Measurements from ENCODE around the gene AJUBA.
"Not testable (repeated sequence)": the region's sequence is repeated elsewhere in the genome, so short reads cannot be mapped to it uniquely, and the experiment has no call there.

The AJUBA gene

GRCh38 chr14:23006188-23006534 lies 23.8 kb upstream of the AJUBA start:
- DNase-seq (ENCODE audit: low read depth): no peak

DNA sequence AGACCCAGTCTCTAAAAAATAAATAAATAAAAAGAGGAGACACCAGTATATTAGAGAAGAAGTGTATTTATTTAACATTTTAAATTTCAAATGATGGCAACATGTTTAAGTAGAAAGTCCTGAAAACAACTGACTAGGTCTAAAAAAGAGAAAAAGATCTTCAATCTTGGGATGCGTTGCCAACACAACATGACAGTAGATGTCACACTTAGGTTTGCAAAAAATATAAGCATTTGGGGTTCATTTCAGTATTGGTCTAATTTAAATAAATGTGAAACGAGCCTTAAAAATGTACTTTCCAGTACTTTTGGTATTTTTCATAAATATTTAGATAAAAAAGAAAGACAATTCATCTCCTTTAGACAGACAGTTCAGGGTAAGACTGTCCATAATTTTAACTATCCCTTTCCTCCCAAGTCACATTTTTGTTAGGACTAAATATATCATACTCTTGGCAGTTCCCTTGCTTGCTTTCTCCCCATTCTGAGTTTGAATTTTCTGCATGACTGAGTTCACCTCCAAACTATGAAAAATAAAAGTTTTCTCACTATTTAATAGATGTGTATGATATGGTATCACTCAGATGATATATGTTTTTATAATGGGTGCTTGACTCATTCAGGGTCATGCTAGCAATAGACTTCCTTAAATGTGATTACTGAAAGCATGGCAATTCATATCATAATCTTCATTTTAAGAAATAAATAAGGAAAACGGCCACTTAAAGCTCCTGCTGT lies 23.3 kb upstream of the AJUBA start:
- no peak for DNase-seq (ENCODE audit: low read depth)

DNA sequence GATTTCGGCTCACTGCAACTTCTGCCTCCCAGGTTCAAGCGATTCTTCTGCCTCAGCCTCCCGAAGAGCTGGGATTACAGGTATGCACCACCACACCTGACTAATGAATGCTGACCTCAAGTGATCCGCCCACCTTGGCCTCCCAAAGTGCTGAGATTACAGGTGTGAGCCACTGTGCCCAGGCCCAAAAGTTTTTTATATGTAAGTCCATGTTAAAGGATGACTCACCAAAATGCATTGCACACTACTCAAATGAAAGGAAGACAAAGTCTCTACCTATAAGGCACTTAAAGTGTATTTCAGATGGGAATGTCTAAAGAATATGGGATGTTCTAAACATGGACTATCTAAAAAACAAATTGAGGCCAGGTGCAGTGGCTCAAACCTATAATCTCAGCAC lies 21.9 kb upstream of the AJUBA start:
- not testable (repeated sequence) for DNase-seq (ENCODE audit: low read depth)

- DNase-seq (ENCODE audit: low read depth): no peak
Measured at GRCh38 chr14:23002592-23002991, 20.2 kb upstream of the AJUBA start.

- DNase-seq (ENCODE audit: low read depth): no peak
Measured at GRCh38 chr14:23000860-23001259, 18.5 kb upstream of the AJUBA start.

- DNase-seq (ENCODE audit: low read depth): no peak
Measured at GRCh38 chr14:22998329-22999012, 16.1 kb upstream of the AJUBA start.

DNA sequence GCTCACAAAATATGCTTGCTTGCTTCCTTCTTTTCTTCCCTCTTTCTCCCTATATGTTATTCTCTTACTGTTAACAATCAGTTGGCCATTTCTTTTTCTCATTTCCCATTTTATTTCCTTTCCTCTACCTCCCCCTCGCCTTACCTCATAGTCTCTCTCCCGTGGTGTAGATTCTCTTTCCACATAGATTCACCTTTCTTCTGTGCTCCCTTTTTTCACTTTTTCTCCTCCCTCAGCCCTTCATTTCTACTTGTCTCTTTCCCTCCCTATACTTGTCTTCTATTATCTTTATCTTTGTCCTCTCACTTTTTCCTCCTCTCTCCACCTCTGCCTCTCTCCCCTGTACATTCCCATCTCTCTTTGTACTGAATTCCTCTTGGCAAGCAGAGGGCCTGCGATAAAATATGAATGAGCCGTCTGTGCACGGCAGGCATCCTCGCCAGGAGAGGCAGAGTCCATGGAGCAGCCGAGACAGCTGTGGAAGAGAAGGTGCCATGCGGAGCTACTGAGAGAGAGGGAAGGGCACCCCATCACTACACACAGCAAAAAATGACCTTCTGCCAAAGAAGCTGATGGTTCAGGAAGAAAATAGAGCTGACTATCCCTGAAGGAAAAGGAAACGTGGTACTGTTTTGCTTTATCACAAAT lies 15.4 kb upstream of the AJUBA start:
- no peak for DNase-seq (ENCODE audit: low read depth)

DNA sequence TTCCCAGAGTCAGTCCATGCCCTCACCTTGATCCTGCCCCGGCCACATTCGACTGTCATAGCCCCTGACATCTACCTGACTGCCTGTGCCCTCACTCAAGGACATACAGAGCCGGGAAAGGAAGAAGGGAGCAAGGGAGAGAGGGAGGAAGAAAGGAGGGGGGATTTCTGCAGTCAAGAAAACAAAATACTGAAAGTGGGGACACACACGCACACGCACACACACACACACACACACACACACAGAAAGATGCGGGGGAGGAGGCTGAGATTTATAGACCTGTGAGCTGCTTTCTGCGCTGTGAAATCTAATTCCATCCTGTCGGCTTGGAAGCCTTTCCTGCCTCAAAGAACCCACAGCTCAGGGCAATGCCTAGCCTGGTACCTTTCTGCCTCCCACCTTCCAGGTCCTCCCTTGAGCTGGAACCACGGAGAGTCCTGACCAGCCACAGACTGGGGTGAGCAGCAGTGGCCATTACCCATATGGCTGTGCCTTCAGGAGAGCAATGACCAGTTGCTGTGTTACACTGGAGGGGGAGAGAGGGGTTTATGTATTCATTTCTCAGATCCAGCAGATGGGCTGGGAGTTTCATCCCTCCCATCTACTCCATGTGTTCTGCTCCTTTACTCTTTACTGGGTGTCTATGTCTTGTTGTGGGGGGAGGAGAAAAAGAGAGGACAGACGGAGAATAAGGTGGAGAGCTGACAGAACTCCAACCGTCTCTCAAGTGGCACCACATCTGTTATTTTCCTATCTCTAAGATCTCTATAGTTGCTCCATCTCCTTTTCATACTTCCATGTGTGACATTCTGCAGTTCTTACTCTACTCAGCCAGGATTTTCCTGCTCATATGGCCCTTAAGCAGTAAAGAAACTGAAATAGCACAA lies 14.7 kb upstream of the AJUBA start:
- no peak for DNase-seq (ENCODE audit: low read depth)

- no peak for DNase-seq (ENCODE audit: low read depth)
Measured at GRCh38 chr14:22995889-22996625, 13.7 kb upstream of the AJUBA start.

DNA sequence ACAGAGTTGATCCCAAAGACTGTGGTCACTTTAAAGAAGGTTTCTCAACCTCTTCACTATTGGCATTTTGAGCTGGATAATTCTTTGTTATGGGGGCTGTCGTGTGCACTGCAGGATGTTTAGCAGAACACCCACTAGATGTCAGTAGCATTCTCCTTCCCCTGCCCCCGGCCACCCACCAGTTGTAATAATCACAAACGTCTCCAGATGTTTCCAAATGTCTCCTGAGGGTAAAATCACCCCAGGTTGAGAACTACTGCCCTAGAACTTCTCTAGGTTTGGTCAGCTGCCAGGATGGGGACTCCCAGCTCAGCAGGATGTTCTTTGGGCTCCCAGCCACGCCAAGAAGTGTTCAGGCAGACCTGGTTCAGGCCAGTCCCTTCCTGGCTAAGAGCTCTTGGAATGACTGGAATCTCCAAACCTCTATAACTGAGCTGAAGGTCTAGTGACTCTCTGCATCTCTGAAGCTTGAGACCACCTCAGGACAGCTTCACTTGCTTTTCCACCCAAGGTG lies 12.5 kb upstream of the AJUBA start:
- no peak for DNase-seq (ENCODE audit: low read depth)

DNA sequence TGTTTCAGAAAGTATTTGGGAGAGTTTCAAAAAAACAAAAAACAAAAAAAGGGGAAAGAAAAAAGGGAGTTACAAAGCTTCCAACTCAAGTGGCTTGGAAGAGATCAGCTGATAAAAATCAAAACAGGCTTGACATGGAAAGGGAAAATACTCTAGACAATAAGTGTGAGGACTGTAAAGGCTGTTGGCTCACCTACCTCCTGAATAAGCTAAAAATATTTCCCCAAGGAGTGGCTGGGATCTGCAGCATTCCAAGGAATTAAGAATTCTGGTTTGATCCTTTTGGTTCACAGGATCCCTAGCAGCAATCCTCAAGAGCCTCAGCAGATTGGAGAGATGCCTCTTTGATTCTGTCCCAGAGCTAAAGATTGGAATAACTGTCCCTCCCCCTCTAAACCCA lies 11.2 kb upstream of the AJUBA start:
- no peak for DNase-seq (ENCODE audit: low read depth)

GRCh38 chr14:22991852-22992251 lies 9.5 kb upstream of the AJUBA start:
- no peak for DNase-seq (ENCODE audit: low read depth)

- DNase-seq (ENCODE audit: low read depth): no peak
Measured at GRCh38 chr14:22987291-22987690, 4.9 kb upstream of the AJUBA start.

DNA sequence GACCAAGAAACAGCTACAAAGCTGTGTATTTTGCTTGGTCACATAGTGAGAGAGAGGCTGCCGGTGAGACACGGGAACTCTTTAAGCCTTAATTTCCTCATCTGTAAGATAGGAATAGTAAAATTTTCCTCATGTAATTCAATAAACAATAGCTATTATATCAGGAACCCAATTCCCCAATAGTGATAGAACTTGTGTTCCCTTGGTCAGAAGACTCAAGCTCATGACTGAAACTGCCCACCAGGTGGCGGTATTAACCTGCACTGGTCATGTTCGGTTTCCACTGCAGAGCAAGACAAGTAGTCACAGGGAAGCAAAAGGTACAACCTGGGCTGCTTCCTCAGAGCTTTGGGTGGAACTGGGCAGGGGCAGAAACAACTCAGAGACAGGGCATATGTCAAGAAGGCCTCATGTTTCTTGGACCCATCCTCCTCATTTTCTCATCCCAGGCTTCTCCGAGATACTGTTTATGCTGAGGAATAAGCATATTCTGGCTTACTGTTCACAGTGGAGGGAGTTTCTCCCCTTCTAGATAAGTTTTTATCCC lies 4.2 kb upstream of the AJUBA start:
- peak; percentile 60 for DNase-seq (ENCODE audit: low read depth)

DNA sequence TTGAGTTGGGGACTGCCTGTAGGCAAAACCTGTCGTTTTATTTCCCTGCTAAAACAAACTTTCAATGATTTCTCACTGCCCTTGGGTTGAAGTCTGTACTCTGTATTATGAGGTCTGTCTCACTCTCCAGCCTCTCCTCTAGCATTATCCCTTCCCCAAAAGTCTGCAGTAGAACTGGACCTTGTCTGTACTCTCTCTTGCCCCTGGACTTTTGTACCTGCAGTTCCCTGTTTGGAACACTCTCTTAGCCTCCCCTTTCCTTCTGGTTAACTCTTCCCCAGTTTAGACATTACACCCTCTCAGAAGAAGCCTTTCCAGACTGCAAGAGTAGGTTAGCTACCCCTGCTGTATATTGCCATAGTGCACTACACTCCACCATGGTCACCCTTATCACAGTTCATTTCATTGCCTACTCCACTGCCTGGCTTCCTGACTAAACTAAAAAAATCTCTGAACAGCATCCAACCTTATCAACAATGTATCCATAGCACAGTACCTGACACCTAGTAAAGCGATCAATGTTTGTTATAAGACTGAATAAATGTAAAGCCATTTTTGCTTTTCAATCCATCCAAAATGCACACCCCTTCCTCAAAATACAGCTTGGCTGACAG lies 3.6 kb upstream of the AJUBA start:
- no peak for DNase-seq (ENCODE audit: low read depth)

GRCh38 chr14:22984959-22985658 lies 2.8 kb upstream of the AJUBA start:
- no peak for DNase-seq (ENCODE audit: low read depth)

- DNase-seq (ENCODE audit: low read depth): no peak
Measured at GRCh38 chr14:22981876-22982476, 375 bp downstream of the AJUBA start.

GRCh38 chr14:22981090-22981875 lies 1.1 kb downstream of the AJUBA start:
- DNase-seq (ENCODE audit: low read depth): no peak

- DNase-seq (ENCODE audit: low read depth): no peak
Measured at GRCh38 chr14:22980672-22981089, 1.7 kb downstream of the AJUBA start.
